Mesendoderm (in vitro differentiated cells): ENCODE data around the gene PUSL1.
A peak's percentile ranks its signal among the peaks of the same experiment; 100 is the strongest.

Experiments
- DNase-seq: peaks from one replicate; pipeline ENCODE4 v3.0.0; 2013
- H2AK5ac ChIP-seq: 2 replicates; pipeline ENCODE4 v1.6.1; 2013; ENCODE audit warnings: low read length, inconsistent platforms
- H2BK120ac ChIP-seq: 2 replicates; pipeline ENCODE4 v1.6.1; 2013; ENCODE audit warnings: low read depth, mild to moderate bottlenecking, low read length, moderate library complexity, mixed read lengths
- H2BK15ac ChIP-seq: replicated peaks from 2 replicates; pipeline ENCODE4 v1.6.1; 2013; ENCODE audit warnings: low read depth, mild to moderate bottlenecking, moderate library complexity
- H2BK5ac ChIP-seq: 2 replicates; pipeline ENCODE4 v1.6.1; 2013; ENCODE audit warnings: low read length, inconsistent platforms
- H3K18ac ChIP-seq: 2 replicates; pipeline ENCODE4 v1.6.1; 2013; ENCODE audit warnings: mild to moderate bottlenecking, low read length, mixed read lengths
- H3K23ac ChIP-seq: one replicate; pipeline ENCODE4 v1.6.1; 2013; ENCODE audit warnings: low read length
- H3K27ac ChIP-seq: 2 replicates; pipeline ENCODE4 v1.5.1; 2013; ENCODE audit warnings: low read depth, mild to moderate bottlenecking, inconsistent platforms, low read length, moderate library complexity
- H3K27me3 ChIP-seq: 2 replicates; pipeline ENCODE4 v1.6.1; 2013; ENCODE audit warnings: low read length, control low read depth, mild to moderate bottlenecking, inconsistent platforms; ENCODE audit not compliant: insufficient read depth, poor library complexity
- H3K36me3 ChIP-seq: 2 replicates; pipeline ENCODE4 v1.6.1; 2013; ENCODE audit warnings: low read length, inconsistent platforms; ENCODE audit not compliant: control insufficient read depth, insufficient read depth
- H3K4ac ChIP-seq: one replicate; pipeline ENCODE4 v1.6.1; 2013; ENCODE audit warnings: low read depth, mild to moderate bottlenecking, low read length, moderate library complexity
- H3K4me1 ChIP-seq: 2 replicates; pipeline ENCODE4 v1.6.1; 2013; ENCODE audit warnings: low read depth, low read length, inconsistent platforms; ENCODE audit not compliant: control insufficient read depth
- H3K4me2 ChIP-seq: 2 replicates; pipeline ENCODE4 v1.6.1; 2013; ENCODE audit warnings: low read length
- H3K4me3 ChIP-seq: 2 replicates; pipeline ENCODE4 v1.5.1; 2013; ENCODE audit warnings: mild to moderate bottlenecking, low read length
- H3K56ac ChIP-seq: one replicate; pipeline ENCODE4 v1.6.1; 2013; ENCODE audit warnings: low read length
- H3K79me1 ChIP-seq: 2 replicates; pipeline ENCODE4 v1.6.1; 2013; ENCODE audit warnings: low read length, inconsistent platforms
- H3K79me2 ChIP-seq: 2 replicates; pipeline ENCODE4 v1.6.1; 2013; ENCODE audit warnings: mild to moderate bottlenecking, low read length; ENCODE audit not compliant: control insufficient read depth, insufficient read depth
- H3K9ac ChIP-seq: 2 replicates; pipeline ENCODE4 v1.6.1; 2013; ENCODE audit warnings: low read length, inconsistent platforms
- H4K5ac ChIP-seq: one replicate; pipeline ENCODE4 v1.6.1; 2013; ENCODE audit warnings: low read length
- H4K8ac ChIP-seq: one replicate; pipeline ENCODE4 v1.6.1; 2013; ENCODE audit warnings: low read depth, mild to moderate bottlenecking, control low read depth, low read length, moderate library complexity
- WGBS: extraction: QIAGEN DNeasy Blood & Tissue Kit; methylation state at CpG from one replicate; pipeline ENCODE4 v1.1.7; 2013; ENCODE audit warnings: low lambda C conversion rate, missing lambda C conversion rate; ENCODE audit not compliant: insufficient coverage; ENCODE audit errors: extremely low coverage; 5-methylcytosine and 5-hydroxymethylcytosine counted together

The PUSL1 gene

GRCh38 chr1:1285611-1286311, 22.6 kb upstream of the PUSL1 start:
- H3K23ac ChIP-seq, result no peak overlapping the region
- no CpG with 5 or more reads among the region's 37 CpGs for WGBS
- H3K4ac ChIP-seq, result no peak overlapping the region
- H3K9ac ChIP-seq, result no peak overlapping the region
- H3K79me1 ChIP-seq, result no peaks in the 10 kb centered on the region
- no peak overlapping the region for H3K4me2 ChIP-seq
- H3K18ac ChIP-seq, result no peak overlapping the region
- H3K36me3 ChIP-seq, result no peaks in the 10 kb centered on the region
- no peak overlapping the region for H4K5ac ChIP-seq
- no peak overlapping the region for H3K4me3 ChIP-seq
- H4K8ac ChIP-seq, result no peak overlapping the region
- no peak overlapping the region for H2AK5ac ChIP-seq
- no peaks in the 10 kb centered on the region for H3K79me2 ChIP-seq
- H3K27ac ChIP-seq, result no peak overlapping the region
- no peaks in the 10 kb centered on the region for H3K4me1 ChIP-seq
- H2BK120ac ChIP-seq, result no peak overlapping the region
- no peak overlapping the region for H3K56ac ChIP-seq
- no peak for DNase-seq
- no peak overlapping the region for H2BK5ac ChIP-seq
- no peaks in the 10 kb centered on the region for H3K27me3 ChIP-seq
- H2BK15ac ChIP-seq, result no peak overlapping the region

DNA sequence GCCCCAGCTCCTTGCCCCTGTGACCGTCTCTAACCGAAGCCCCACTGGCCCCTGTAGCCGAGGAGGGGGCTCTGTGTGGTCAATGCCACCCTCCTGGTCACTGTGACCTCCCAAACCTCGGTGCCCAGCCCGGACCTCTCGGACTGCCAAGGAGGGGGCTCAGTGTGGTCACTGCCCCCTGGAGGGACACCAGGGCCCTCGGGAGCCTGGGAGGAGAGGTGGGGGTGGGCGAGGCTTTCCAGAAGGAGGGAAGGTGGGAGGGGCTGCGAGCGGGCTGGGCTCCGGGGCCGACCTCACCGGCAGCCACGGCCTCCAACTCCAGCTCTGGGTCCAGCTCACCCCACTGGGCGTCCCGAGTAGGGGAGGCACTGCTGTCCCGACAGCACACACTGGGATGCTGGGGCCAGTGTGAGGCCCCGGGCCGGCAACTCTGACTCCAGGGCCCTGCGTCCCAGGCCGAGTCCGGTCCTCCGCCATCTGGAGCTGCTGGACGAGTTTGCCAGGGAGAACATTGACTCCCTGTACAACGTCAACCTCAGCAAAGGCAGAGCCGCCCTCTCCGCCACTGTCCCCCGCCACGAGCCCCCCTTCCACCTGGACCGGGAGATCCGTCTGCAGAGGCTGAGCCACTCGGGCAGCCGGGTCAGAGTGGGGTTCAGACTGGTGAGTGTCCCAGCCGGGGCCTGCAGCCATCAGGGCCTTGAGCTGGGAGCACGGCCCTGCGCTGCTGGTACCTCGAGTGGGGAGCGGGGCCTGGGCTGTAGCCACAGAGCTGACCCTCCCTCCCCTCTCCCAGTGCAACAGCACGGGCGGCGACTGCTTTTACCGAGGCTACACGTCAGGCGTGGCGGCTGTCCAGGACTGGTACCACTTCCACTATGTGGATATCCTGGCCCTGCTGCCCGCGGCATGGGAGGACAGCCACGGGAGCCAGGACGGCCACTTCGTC, 21.8 kb upstream of the PUSL1 start:
- Histone ChIP-seq H3K27ac (no peak overlapping the region), H2BK120ac (no peak overlapping the region), H3K23ac (no peak overlapping the region), H3K4ac (no peak overlapping the region), H2AK5ac (no peak overlapping the region), H2BK15ac (no peak overlapping the region), H3K79me1 (no peaks in the 10 kb centered on the region), H3K36me3 (no peaks in the 10 kb centered on the region), H4K5ac (no peak overlapping the region), H3K4me3 (no peak overlapping the region), H3K18ac (no peak overlapping the region), H3K9ac (no peak overlapping the region), H4K8ac (no peak overlapping the region), H2BK5ac (no peak overlapping the region), H3K27me3 (no peaks in the 10 kb centered on the region), H3K4me2 (no peak overlapping the region), H3K79me2 (no peaks in the 10 kb centered on the region), H3K56ac (no peak overlapping the region), H3K4me1 (no peaks in the 10 kb centered on the region)
- WGBS, result no CpG with 5 or more reads among the region's 50 CpGs
- DNase-seq, result no peak

DNA sequence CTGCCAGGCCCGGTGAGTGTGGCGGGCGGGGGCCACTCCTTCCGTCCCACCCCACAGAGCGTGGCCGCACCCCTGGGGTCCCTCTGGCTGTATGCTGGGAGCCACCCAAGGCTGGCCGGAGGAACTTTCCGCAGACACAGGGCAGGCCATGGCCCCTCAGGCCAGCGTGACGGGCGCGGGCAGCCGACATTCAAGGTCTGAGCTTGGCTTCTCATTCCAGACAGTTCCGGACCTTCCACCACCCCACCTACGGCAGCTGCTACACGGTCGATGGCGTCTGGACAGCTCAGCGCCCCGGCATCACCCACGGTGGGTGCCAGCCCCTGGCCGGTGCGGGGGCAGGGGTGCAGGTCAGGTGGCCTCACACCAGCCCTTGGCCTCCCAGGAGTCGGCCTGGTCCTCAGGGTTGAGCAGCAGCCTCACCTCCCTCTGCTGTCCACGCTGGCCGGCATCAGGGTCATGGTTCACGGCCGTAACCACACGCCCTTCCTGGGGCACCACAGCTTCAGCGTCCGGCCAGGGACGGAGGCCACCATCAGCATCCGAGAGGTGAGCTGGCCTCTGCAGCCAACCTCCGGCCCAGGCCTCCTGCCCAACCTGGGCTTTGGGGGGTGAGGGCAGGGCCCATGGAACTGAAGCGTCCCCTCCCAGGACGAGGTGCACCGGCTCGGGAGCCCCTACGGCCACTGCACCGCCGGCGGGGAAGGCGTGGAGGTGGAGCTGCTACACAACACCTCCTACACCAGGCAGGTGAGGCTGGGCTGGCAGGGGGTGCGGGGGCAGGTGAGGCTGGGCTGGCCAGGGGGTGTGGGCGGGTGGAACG, 20.9 kb upstream of the PUSL1 start:
- Histone ChIP-seq H3K9ac (no peak overlapping the region), H3K27me3 (no peaks in the 10 kb centered on the region)
- WGBS, result no CpG with 5 or more reads among the region's 46 CpGs

DNA sequence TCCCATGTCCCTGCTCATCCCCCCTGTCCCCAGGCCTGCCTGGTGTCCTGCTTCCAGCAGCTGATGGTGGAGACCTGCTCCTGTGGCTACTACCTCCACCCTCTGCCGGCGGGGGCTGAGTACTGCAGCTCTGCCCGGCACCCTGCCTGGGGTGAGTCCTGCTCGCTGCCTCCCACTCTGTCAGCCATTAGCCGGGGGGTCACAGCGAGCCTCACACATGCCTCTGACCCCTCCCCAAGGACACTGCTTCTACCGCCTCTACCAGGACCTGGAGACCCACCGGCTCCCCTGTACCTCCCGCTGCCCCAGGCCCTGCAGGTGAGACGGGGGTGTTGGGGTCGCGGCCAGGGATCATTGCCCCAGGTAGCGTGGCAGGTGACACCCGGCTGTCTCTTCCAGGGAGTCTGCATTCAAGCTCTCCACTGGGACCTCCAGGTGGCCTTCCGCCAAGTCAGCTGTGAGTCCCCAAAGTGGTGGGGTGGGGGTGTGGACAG, 18.1 kb upstream of the PUSL1 start:
- peak; percentile 82 for DNase-seq
- WGBS, result no CpG with 5 or more reads among the region's 15 CpGs
- no peaks in the 10 kb centered on the region for H3K4me1 ChIP-seq

More for the DNA sequence above, 20.9 kb upstream of the PUSL1 start:
- no peak overlapping the region for H2AK5ac ChIP-seq
- H3K23ac ChIP-seq, result no peak overlapping the region
- H2BK15ac ChIP-seq, result no peak overlapping the region
- H3K79me2 ChIP-seq, result no peaks in the 10 kb centered on the region
- no peak overlapping the region for H4K5ac ChIP-seq
- H3K4me1 ChIP-seq, result no peaks in the 10 kb centered on the region
- H2BK5ac ChIP-seq, result no peak overlapping the region
- no peak for DNase-seq
- no peak overlapping the region for H2BK120ac ChIP-seq
- no peak overlapping the region for H4K8ac ChIP-seq
- H3K4me3 ChIP-seq, result no peak overlapping the region
- no peak overlapping the region for H3K4me2 ChIP-seq
- no peak overlapping the region for H3K56ac ChIP-seq
- no peak overlapping the region for H3K4ac ChIP-seq
- H3K36me3 ChIP-seq, result no peaks in the 10 kb centered on the region
- no peak overlapping the region for H3K27ac ChIP-seq
- no peak overlapping the region for H3K18ac ChIP-seq
- no peaks in the 10 kb centered on the region for H3K79me1 ChIP-seq

DNA sequence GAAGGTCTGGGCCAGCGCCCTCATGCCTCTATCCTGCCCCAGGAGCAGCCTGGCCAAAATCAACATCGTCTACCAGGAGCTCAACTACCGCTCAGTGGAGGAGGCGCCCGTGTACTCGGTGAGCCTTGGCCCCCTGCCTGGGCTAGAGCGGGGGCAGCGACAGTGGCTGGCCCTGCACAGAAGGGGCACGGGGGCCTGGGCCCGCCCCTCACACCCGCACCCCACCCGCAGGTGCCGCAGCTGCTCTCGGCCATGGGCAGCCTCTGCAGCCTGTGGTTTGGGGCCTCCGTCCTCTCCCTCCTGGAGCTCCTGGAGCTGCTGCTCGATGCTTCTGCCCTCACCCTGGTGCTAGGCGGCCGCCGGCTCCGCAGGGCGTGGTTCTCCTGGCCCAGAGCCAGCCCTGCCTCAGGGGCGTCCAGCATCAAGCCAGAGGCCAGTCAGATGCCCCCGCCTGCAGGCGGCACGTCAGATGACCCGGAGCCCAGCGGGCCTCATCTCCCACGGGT, 17.3 kb upstream of the PUSL1 start:
- H3K9ac ChIP-seq, result no peak overlapping the region
- H3K4me3 ChIP-seq, result no peak overlapping the region
- H3K4ac ChIP-seq, result no peak overlapping the region
- H3K23ac ChIP-seq, result no peak overlapping the region
- no peaks in the 10 kb centered on the region for H3K27me3 ChIP-seq
- H4K5ac ChIP-seq, result no peak overlapping the region
- H4K8ac ChIP-seq, result no peak overlapping the region
- H3K36me3 ChIP-seq, result no peaks in the 10 kb centered on the region
- no peak overlapping the region for H2BK120ac ChIP-seq
- H3K79me1 ChIP-seq, result no peaks in the 10 kb centered on the region
- no peak for DNase-seq
- H3K56ac ChIP-seq, result no peak overlapping the region
- H2BK5ac ChIP-seq, result no peak overlapping the region
- H2BK15ac ChIP-seq, result no peak overlapping the region
- H3K4me2 ChIP-seq, result no peak overlapping the region
- WGBS, result no CpG with 5 or more reads among the region's 28 CpGs
- no peak overlapping the region for H3K27ac ChIP-seq
- no peaks in the 10 kb centered on the region for H3K4me1 ChIP-seq
- H2AK5ac ChIP-seq, result no peak overlapping the region
- H3K79me2 ChIP-seq, result no peaks in the 10 kb centered on the region
- no peak overlapping the region for H3K18ac ChIP-seq

More for the DNA sequence above, 18.1 kb upstream of the PUSL1 start:
- Histone ChIP-seq H3K79me1 (no peaks in the 10 kb centered on the region), H4K5ac (no peak overlapping the region), H3K18ac (no peak overlapping the region), H3K4me2 (no peak overlapping the region), H4K8ac (no peak overlapping the region), H2BK120ac (no peak overlapping the region), H2AK5ac (no peak overlapping the region), H3K4me3 (no peak overlapping the region), H3K23ac (no peak overlapping the region), H3K9ac (no peak overlapping the region), H3K79me2 (no peaks in the 10 kb centered on the region), H2BK15ac (no peak overlapping the region), H2BK5ac (no peak overlapping the region), H3K27ac (no peak overlapping the region), H3K56ac (no peak overlapping the region), H3K27me3 (no peaks in the 10 kb centered on the region), H3K36me3 (no peaks in the 10 kb centered on the region), H3K4ac (no peak overlapping the region)
